GM19239 (cell line): ENCODE results near the gene NR1I2.

Experiments
- DNase-seq: peaks from one replicate; pipeline ENCODE4 v3.0.0; 2011; ENCODE audit warnings: low spot score; ENCODE audit not compliant: insufficient read length
- FAIRE-seq: peaks from 2 replicates; lab custom pipeline; 2011; peaks lifted over from hg19 to GRCh38; lab: Jason Lieb, UNC

Gene NR1I2

GRCh38 chr3:119781330-119782198 lies at the start of gene NR1I2:
Gene NR1I2, plus strand, starts transcription at chr3:119782101.
- no peak for DNase-seq
- peak; percentile 28 for FAIRE-seq

- FAIRE-seq = peak; percentile 4
- DNase-seq = no peak
Measured at GRCh38 chr3:119733812-119734211, 48.1 kb upstream of the NR1I2 start.

- FAIRE-seq = no peak
- DNase-seq = no peak
Measured at GRCh38 chr3:119738741-119739140, 43.2 kb upstream of the NR1I2 start.

DNA sequence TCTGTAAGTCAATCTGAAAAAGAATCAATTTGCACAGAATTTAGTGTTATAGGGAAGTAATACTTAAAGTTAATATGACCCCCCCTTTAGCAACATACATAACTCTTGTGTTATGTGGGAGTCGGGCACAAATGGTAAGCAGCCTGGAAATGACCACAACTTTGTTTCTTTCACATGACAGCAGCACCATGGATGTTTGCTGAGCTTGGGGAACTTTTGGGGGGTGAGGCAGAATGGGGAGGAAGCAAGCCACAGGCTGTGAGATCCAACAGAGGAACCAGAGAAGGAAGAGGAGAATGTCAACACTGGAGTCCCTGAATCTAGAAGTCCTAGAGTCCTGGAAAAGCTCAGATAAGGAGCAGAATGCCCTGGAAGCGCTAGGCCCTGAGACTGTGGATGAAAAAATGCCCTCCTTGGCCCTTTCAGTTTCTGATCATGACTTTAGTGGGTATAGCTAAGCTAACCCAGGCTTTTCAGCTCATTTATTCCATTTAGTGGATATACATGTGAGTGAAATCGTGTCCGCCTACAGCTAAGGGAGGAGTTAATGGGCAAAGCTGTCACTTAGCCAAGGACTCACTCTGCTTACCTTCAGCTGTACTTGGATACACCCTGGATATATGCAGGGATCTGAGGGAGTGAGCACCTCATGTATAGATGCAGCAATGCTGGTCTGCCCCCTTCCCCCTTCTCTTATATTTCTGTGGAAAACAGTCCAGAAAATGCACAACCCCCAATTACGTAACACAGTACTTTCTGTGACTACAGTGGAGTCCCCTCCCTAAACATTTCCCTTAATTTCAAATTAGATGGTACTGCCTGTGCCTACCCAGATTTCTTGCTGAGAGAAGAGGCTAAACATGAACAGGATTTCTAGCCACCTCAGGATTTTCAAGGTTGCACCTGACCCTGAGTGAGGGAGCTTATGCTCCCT lies 40.0 kb upstream of the NR1I2 start:
- DNase-seq = no peak
- no peak for FAIRE-seq

DNA sequence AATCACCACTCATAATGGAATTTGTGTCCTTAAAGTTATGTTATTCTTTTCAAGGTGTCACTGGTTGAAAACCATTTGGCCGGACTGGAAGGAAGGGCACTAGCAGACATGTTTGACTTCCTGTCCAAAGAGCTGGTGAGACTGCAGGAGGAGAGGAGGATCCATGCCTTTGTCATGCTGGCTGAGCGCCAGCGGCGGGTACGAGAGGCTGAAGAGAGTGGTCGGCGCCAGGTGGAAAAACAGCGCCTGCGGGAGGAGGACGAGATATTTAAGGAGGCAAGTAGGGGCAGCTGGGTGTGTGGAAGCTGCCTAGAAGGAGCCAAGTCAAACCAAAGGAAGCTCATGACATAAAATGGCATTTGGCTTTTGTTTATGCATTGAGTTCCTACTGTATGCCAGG lies 38.0 kb upstream of the NR1I2 start:
- FAIRE-seq = no peak
- DNase-seq = no peak

DNA sequence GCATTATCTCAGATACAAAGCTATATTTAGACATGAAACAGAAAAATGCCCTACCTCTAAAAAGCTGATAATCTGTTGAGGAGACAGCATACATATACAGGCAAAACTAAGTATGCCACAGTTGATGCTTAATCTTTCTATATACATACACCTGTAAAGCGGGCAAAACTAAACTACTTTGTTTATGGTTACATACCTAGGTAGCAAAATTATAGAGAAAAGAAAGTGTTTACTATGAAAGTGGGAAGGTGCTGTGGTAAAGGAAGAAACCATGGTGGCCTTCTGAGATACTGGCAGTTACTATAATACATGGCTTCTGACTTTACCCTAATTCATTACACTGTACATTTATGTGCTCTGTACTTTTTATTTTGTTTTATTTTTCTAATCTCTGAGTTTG lies 36.0 kb upstream of the NR1I2 start:
- DNase-seq (no peak), FAIRE-seq (no peak)

DNA sequence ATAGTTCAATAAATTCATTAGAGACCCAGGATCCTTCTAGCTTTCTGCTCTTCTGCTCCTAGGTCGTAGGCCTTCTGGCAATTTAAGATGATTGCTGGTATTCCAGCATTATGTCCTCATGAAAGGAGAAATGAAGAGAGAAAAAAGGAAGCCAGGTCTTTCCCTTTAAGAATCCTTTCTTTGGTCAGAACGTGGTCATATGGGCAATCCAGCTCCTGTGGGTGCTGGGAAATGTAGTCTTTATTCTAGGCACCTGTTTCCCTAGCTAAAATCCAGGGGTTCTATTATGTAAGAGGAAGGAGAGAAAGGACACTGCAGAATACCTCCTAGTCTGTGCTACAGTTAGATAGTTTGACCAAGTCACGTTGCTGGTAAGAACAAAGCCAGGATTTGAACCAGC lies 35.5 kb upstream of the NR1I2 start:
- DNase-seq (no peak), FAIRE-seq (no peak)

GRCh38 chr3:119747357-119747756 lies 34.5 kb upstream of the NR1I2 start:
- DNase-seq (no peak), FAIRE-seq (no peak)

GRCh38 chr3:119748991-119749390 lies 32.9 kb upstream of the NR1I2 start:
- FAIRE-seq (no peak), DNase-seq (no peak)

- no peak for DNase-seq
- FAIRE-seq = no peak
Measured at GRCh38 chr3:119751423-119751822, 30.5 kb upstream of the NR1I2 start.

GRCh38 chr3:119759962-119760361 lies 21.9 kb upstream of the NR1I2 start:
- DNase-seq = no peak
- peak; percentile 95 for FAIRE-seq

- FAIRE-seq (no peak), DNase-seq (no peak)
Measured at GRCh38 chr3:119762876-119763275, 19.0 kb upstream of the NR1I2 start.

GRCh38 chr3:119763466-119763865 lies 18.4 kb upstream of the NR1I2 start:
- FAIRE-seq (no peak), DNase-seq (no peak)

DNA sequence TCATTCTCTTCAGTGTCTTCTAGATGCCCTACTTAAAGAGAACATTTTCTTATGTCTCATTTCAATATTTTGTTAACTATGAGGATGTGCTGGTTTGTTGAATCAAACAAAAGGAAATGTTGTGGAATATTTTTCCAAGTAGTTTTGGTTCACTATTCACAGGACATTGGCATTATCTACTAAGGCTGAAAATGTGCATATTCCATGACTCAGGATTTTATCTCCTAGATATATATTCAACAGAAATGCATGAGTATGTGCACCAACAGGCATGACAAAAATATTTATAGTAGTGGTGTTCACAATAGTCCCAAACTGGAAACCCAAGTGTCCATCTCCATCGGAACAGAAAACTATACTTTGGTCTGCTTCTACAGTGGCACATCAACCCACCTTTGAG lies 16.7 kb upstream of the NR1I2 start:
- DNase-seq (no peak), FAIRE-seq (peak; percentile 28)

DNA sequence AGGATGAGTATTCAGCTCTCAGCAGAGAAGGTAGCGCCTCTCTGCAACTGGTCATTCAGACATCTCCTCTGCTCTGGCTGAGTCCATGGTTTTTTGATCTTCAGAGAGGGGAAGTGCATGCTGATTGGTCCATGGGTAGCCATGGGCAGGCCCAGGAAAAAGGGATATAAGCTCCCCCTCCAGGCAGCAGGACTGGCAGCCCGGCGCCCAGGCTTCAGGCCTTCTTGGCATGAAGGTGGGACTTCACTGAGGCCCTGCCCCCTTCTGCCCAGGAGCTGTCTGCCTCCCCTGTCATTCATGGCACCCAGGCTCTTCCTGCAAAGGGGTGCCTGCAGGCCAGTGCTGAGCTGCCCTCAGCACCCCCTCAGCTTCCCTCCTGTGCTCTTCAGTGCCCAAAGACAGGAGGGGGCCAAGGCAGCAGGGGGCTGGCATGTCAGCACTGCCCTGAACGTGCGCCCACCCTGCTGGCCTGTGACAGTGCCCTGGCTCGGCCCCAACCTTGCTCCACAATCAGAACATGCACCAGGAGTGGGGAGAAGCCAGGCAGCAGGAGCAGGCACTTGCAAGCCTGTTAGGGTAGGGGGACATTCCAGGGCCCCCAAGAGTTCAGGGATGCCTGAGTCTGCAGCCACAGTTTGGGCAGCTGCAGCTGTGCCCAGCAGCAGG lies 13.8 kb upstream of the NR1I2 start:
- FAIRE-seq = no peak

GRCh38 chr3:119768668-119769393 lies 13.1 kb upstream of the NR1I2 start:
- FAIRE-seq (no peak), DNase-seq (no peak)

More for the DNA sequence above, 13.8 kb upstream of the NR1I2 start:
- no peak for DNase-seq

GRCh38 chr3:119769394-119770149 lies 12.3 kb upstream of the NR1I2 start:
- FAIRE-seq (no peak), DNase-seq (no peak)

DNA sequence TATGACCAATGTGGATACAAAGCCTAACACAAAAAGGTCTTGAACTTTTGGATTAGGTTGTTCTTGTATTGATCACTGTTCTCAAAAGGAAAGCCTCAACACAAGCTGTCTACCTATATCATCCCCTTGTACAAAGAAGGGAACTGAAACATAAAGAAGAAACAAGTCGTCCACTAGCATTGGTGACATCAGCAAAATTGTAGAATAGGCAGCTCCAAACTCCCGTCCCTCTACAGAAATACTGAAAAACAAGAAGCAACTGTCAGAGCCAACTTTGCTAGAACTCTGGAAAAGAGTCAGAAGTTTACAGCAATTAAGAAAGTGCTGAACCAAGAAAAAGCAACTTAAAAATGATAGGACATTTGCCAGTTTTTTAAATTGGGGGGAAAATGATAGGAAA lies 7.5 kb upstream of the NR1I2 start:
- FAIRE-seq = peak; percentile 42
- DNase-seq = no peak

DNA sequence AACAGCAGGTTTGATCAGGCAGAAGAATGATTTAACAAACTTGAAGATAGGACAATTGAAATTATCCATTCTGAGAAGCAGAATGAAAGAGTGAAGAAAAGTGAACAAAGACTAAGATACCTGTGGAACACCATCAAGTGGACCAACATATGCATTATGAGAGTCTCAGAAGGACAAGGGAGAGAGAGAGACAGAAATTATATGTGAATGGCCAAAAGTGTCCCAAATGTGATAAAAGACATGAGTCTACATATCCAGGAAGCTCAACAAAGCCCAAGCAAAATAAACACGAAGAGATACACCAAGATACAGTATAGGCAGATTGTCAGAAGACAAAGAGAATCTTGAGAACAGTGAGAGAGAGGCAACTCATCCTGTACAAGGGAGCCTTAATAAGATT lies 5.6 kb upstream of the NR1I2 start:
- DNase-seq (no peak), FAIRE-seq (peak; percentile 57)
